Testis (tissue), 2 donors: ENCODE results near the gene SFXN1.
"Not testable (repeated sequence)": the region's sequence is repeated elsewhere in the genome, so short reads cannot be mapped to it uniquely, and the experiment has no call there.

ENCODE experiments used
- CTCF ChIP-seq, 3 experiments: fragments of 450-650 bp in 2 of 3; fragments of 200-600 bp in 1 of 3; sonication (generic) in 1 of 3; IDR thresholded peaks; one replicate each; pipeline ENCODE4 v1.5.1; 2016 to 2019; ENCODE audit warnings: antibody characterized with exemption in 3 of 3, mild to moderate bottlenecking in 2 of 3, moderate library complexity in 1 of 3
- POLR2A ChIP-seq: fragments of 450-650 bp; IDR thresholded peaks from one replicate; pipeline ENCODE4 v1.6.1; 2017; ENCODE audit warnings: antibody characterized with exemption, mild to moderate bottlenecking, moderate library complexity

GRCh38 chr5:175507671-175508070 is 29.3 kb downstream of the SFXN1 start:
- TF ChIP-seq POLR2A; CTCF (IDR thresholded peaks at IDR 0.05): not testable (repeated sequence)
